ENCODE data around the gene ADCY2. TPM values are rescaled to one million over a fixed set of nuclear protein-coding genes. Genes with fewer than 3 reads are reported as not detected.

ADCY2 gene
- total and polyA plus RNA-seq, 2 experiments from 2014 or later = 2.2 to 4.7 TPM

DNA sequence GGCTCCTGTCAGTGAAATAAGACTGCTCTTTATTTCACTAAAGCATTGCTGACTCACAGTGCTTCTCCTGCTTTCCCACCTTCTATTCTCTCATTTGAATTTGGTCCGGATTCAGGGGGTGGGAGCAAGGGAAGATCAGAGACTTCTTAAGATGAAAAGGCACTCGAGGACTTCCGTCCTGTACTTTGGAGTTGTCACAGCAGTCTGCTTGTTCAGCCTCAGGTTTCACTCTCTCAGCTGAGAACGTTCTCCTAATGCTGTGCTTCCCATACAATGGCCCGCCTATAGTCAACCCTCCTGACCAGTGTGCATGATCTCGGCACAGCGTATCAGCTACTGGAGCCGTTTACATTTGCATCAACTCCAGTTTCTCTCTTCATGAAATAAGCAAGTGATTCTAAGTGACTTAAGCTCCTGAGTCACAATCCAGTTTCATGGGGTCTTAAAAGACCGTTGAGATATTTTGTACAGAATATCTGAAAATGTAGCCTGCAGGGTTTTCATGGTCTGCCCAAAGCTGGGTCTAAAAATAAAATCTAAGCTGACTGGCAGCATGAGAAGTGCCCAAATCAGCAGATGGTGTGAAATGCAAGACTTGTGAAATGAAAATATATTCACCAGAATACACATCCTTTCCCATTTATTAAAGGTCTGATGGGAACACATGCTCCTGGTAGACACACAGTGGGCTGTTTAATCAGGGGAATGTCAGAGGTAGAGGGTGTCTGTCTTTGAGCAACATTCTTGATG, 145.0 kb downstream of the ADCY2 start:
- TF ChIP-seq, protein P1, sequence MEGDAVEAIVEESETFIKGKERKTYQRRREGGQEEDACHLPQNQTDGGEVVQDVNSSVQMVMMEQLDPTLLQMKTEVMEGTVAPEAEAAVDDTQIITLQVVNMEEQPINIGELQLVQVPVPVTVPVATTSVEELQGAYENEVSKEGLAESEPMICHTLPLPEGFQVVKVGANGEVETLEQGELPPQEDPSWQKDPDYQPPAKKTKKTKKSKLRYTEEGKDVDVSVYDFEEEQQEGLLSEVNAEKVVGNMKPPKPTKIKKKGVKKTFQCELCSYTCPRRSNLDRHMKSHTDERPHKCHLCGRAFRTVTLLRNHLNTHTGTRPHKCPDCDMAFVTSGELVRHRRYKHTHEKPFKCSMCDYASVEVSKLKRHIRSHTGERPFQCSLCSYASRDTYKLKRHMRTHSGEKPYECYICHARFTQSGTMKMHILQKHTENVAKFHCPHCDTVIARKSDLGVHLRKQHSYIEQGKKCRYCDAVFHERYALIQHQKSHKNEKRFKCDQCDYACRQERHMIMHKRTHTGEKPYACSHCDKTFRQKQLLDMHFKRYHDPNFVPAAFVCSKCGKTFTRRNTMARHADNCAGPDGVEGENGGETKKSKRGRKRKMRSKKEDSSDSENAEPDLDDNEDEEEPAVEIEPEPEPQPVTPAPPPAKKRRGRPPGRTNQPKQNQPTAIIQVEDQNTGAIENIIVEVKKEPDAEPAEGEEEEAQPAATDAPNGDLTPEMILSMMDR (IDR thresholded peaks at IDR 0.05; ENCODE audit: low read depth, low read length) = no peak
- H3K4me3 ChIP-seq = no peak overlapping the region
- no peaks in the 10 kb centered on the region for H3K4me1 ChIP-seq (ENCODE audit: low read depth)
- H3K9me3 ChIP-seq (ENCODE audit: low read depth) = no peaks in the 10 kb centered on the region
- no peaks in the 10 kb centered on the region for H3K27me3 ChIP-seq
- H3K27ac ChIP-seq = no peak overlapping the region
- no peaks in the 10 kb centered on the region for H3K36me3 ChIP-seq
- no peak for DNase-seq (ENCODE audit: low read depth in 1 of 2, low spot score in 1 of 2)

DNA sequence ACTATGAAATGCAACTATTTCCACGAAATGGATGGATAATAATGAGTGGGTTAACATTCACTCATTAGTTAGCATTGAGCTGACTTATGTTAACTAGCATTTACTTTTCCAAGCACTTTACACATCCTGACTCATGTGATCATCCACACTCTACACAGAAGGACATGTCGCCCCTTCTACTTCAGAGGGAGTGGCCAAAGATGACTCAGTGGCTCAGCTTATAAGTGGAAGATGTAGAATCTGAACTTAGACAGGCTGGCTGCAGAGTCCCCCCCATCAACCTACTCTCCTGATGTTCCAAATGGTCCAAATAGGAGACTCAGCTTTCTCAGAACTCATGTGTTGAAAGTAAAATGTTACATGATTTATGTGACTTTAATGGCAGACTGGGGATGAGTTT, 146.0 kb downstream of the ADCY2 start:
- Histone ChIP-seq H3K4me3 (no peak overlapping the region), H3K4me1 (ENCODE audit: low read depth) (no peaks in the 10 kb centered on the region), H3K27me3 (no peaks in the 10 kb centered on the region), H3K9me3 (ENCODE audit: low read depth) (no peaks in the 10 kb centered on the region), H3K36me3 (no peaks in the 10 kb centered on the region), H3K27ac (no peak overlapping the region)
- DNase-seq (ENCODE audit: low read depth in 1 of 2, low spot score in 1 of 2) = no peak
- TF ChIP-seq, protein P1 (IDR thresholded peaks at IDR 0.05; ENCODE audit: low read depth, low read length) = no peak

DNA sequence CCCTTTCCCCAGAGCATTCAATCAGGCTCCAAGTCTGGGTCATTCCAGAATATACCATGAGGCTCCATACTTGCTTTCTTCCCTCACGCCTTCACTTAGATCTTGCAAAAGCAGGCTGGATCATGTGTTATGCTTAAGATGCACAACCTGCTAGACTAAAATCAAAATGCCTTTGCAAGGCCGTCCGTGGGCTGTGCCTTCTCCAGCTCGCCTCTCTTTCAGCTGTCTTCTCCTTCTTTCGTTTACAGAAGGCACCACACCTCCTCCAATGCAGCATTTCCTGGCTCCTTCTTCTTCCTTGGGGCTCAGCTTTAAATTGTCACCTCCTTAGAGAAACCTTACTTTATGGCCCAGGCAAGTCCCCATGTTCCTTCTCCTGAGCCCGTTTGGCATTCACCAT, 150.6 kb downstream of the ADCY2 start:
- TF ChIP-seq, protein P1 (IDR thresholded peaks at IDR 0.05; ENCODE audit: low read depth, low read length) = no peak
- no peak overlapping the region for H3K4me3 ChIP-seq
- no peaks in the 10 kb centered on the region for H3K27me3 ChIP-seq

DNA sequence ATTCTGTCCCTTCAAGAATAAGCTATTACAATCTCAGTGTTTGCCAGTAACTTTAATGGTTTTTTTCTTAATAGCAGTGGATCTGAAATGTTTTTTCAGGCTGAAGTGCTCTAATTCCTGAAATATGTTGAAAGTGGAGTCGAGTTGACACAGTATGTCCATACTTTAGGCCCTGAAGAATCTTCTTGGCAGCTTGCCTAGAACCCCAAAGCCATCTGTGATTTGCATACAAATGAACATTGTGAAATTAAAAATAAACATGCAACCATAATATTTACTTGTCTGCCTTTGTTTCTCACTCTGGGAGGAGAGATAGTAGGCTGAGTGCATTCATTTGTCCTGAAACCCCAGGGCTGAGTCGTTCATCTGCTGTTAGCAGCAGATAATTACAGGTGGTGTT, 152.7 kb downstream of the ADCY2 start:
- TF ChIP-seq, protein P1 (IDR thresholded peaks at IDR 0.05; ENCODE audit: low read depth, low read length) = no peak
- no peak overlapping the region for H3K27ac ChIP-seq
- no peak for DNase-seq (ENCODE audit: low read depth in 1 of 2, low spot score in 1 of 2)

More for the DNA sequence above, 150.6 kb downstream of the ADCY2 start:
- no peak for DNase-seq (ENCODE audit: low read depth in 1 of 2, low spot score in 1 of 2)
- H3K9me3 ChIP-seq (ENCODE audit: low read depth) = no peaks in the 10 kb centered on the region
- no peaks in the 10 kb centered on the region for H3K4me1 ChIP-seq (ENCODE audit: low read depth)
- H3K36me3 ChIP-seq = no peaks in the 10 kb centered on the region
- H3K27ac ChIP-seq = no peak overlapping the region

DNA sequence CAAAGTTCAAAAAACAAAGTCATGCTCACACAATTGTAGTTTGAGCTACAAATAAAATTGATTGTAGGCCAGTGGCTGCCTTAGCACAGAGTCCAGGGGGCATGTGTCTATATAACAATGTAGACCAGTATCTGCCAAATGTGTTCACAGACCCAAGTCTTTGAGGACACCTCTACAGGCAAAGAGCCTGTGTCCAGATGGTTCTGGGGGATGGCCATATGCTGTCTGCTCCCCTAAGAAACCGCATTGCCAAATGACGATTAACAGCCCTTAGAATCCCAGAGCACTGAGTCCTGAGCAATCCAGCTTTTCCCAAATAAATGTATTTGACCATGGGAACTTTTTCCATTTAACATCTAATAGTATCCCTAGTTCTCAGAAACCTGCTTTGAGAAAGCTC, 169.6 kb downstream of the ADCY2 start:
- H3K4me1 ChIP-seq (ENCODE audit: low read depth) = no peaks in the 10 kb centered on the region
- TF ChIP-seq, protein P1 (IDR thresholded peaks at IDR 0.05; ENCODE audit: low read depth, low read length) = no peak
- H3K4me3 ChIP-seq = no peak overlapping the region
- H3K27me3 ChIP-seq = no peaks in the 10 kb centered on the region
- no peak overlapping the region for H3K27ac ChIP-seq
- no peaks in the 10 kb centered on the region for H3K36me3 ChIP-seq
- no peaks in the 10 kb centered on the region for H3K9me3 ChIP-seq (ENCODE audit: low read depth)
- no peak for DNase-seq (ENCODE audit: low read depth in 1 of 2, low spot score in 1 of 2)

More for the DNA sequence above, 152.7 kb downstream of the ADCY2 start:
- no peaks in the 10 kb centered on the region for H3K4me1 ChIP-seq (ENCODE audit: low read depth)
- H3K9me3 ChIP-seq (ENCODE audit: low read depth) = no peaks in the 10 kb centered on the region
- no peak overlapping the region for H3K4me3 ChIP-seq
- no peaks in the 10 kb centered on the region for H3K36me3 ChIP-seq
- no peaks in the 10 kb centered on the region for H3K27me3 ChIP-seq

Measured in cardiac muscle cell (in vitro differentiated cells and primary cell).